Femur (tissue), 1 donor: ENCODE data around the gene CD48.
"Not testable (repeated sequence)": the region's sequence is repeated elsewhere in the genome, so short reads cannot be mapped to it uniquely, and the experiment has no call there.

Experiments used
- DNase-seq: peaks from one replicate; pipeline ENCODE4 v3.0.0-alpha.2; 2017

Gene CD48

DNA sequence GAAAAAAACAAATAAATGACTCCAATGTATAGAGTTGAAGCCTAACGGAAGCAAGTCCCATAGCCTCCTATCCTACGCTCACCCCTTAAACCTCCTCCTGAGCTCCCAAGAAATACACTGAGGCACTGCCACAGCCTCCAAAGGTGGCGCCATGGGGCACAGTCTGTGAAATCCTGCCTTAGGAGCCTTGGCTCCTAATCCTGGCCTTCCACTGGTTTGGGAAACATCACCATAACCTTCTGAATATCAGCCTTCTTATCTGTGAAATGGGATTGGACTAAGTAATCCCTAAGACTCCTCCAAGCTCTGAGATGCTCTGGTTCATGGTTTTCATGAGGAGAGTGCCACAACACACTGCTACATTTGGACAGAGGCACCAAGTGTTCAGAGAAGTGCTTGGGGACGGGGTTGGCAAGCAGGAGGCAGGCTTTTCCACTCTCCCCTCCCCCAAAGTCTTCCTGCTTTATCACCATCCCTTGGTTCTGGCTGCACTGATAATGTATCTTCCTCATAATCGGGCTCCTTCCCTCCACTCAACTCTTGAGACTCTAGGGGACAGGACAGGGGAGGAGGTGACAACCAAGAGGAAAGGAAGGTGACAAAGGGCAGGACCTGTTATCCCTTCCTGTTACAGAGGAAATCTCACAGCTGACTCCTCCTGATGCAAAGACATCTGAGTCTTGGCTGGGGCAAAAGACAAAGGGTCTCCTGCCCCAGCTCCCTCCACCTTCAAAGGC is 30.2 kb upstream of the CD48 start:
- DNase-seq: no peak

DNA sequence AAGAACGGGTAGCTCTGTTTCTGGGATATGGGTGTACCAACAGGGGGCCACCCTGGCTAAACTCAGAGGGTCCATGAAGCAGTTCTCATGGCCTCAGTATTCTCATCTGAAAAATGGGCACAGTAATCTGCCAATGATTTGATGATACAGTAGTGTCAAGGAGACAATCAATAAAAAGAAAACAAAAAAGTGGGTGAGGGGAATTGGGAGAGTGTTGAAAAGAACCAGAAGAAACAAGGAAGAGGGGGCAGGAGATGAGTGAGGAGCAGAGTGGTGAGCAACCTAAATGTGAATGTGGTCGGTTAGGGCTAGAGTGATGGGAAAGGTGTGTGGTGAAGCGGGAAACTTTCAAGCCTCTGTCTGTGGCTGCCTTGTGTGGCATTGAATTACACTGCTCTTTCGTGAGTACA is 29.5 kb upstream of the CD48 start:
- no peak for DNase-seq

DNA sequence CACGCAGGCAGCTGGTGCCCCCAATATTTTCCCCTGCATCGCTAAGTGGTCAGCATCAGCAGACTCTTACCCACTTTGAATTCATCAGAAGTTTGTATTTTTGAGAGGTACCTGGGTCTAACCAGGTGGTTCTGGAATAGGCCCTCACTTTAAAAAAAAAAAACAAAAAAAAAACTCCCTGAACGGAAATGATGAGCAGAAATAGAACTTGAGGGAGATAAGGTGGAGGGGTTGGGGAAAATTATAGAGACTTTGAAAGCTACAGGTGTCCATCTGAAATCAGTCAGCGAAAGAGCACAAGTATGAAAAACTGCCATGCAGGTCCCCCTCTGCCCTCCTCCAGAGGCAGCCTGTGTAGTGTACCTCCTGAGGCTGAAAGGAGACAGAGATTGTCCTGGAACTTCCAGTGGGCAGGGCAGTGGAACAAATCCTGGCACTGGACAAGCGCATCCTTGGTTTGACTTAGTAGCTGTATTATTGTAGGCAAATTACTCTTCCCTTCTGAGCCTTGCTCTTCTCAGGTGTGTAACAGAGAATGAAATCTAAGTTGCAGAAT is 28.6 kb upstream of the CD48 start:
- no peak for DNase-seq

DNA sequence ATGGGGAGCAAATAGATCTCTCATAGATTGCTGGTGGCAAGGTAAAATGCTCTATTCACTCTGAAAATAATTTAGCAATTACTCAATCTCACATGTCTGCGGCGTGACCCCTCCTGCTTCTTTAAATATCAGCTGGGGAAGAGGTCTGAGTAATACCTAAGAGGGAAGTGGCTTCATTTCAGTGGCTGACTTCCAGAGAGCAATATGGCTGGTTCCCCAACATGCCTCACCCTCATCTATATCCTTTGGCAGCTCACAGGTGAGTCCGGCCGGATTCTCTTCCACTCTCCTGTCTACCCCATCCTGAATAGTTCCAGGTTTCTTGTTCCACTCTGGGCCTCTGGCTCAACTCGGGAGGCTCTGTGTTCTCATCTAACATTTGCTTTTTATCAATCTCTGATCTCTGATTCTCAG is 27.5 kb upstream of the CD48 start, which contains the start of gene SLAMF7:
TSS of gene SLAMF7 (plus strand) at position 150 of the 414 bp plus-strand sequence. CDS start at position 205, 55 bp downstream.
- DNase-seq: no peak

DNA sequence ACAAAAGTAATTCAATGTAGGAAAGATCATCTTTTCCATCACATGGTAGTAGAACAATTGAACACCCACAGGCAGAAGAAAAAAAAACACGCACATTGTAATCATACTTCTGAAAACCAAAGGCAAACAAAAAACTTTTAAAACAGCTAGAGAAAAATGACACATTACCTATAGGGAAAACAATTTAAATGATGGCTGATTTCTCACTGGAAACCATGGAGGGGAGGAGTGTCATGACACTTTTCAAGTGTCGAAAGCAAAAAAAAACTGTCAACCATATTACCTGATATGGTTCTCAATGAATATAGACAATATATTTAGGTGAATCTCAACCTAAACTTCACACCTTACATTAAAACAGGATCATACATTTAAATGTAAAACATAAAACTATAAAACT is 26.6 kb upstream of the CD48 start:
- DNase-seq: no peak

DNA sequence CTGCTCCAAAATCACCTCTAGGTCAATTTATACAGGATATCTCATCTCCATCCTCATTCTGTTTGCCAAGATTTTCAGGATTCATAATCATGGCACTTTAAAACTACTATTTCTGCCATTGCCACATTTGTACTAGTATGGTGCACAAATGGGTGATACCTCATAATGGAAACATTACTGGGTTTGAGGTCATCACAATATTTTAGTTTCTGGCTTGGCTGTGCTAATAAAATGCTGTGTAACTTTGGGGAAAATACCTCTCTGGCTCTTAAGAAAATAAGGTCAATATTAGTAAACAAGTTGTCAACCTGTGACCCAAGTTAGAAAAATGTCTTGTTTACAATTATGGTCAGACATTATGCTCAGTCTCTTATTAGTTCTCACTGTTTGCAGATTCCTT is 22.7 kb upstream of the CD48 start:
- no peak for DNase-seq

DNA sequence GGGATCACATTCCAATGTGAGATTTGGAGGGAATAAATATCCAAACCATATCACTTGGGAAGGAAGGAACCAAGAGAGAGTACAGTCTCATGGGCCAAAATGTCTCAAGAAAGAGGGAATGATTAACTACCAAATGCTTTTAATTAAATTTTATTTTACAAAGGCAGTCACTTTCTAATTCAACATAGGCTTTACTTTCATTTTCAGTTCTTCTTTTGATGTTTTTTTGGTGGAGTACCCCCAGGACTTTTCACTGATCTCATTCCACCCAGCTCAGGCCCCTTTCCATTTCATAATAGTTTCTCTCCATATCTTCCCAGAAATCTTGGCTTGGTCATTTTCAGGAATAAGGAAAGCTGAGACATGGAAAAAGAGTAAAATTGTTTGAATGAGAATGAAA is 22.3 kb upstream of the CD48 start:
- DNase-seq: no peak

DNA sequence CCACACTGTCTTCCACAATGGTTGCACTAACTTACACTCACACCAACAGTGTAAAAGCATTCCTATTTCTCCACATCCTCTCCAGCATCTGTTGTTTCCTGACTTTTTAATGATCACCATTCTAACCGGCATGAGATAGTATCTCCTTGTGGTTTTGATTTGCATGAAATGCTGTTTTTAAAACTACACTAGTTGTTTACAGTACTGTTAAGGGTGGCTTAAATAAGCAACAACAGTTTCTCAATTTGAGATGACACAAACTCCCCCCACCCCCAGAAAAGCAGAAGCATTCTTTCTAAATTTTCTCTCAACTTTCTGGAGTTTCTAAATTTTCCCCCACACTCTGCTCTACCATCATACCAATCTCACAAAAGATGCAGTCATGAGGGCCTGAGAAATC is 20.4 kb upstream of the CD48 start:
- no peak for DNase-seq

DNA sequence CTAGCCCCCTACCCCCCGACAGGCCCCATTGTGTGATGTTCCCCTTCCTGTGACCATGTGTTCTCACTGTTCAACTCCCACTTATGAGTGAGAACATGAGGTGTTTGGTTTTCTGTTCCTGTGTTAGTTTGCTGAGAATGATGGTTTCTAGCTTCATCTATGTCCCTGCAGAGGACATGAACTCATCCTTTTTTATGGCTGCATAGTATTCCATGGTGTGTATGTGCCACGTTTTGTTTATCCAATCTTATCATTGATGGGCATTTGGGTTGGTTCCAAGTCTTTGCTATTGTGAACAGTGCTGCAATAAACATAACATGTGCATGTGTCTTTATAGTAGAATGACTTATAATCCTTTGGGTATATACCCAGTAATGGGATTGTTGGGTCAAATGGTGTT is 19.9 kb upstream of the CD48 start:
- DNase-seq: not testable (repeated sequence)

DNA sequence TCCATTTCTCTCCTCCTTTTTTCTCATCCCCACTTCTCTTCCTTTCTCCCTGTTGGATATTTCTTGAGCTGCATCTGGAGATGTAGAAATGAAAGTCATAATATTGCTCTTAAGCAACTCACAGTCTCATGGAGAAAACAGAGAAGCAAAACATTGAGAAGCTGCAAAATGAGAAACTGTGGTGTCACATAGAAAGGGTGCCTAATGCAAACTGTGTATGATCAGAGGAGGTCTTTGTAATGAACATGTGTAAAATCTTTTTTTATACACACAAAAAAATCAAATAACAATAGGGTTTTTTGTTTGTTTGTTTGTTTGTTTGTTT is 15.7 kb upstream of the CD48 start:
- DNase-seq: no peak

DNA sequence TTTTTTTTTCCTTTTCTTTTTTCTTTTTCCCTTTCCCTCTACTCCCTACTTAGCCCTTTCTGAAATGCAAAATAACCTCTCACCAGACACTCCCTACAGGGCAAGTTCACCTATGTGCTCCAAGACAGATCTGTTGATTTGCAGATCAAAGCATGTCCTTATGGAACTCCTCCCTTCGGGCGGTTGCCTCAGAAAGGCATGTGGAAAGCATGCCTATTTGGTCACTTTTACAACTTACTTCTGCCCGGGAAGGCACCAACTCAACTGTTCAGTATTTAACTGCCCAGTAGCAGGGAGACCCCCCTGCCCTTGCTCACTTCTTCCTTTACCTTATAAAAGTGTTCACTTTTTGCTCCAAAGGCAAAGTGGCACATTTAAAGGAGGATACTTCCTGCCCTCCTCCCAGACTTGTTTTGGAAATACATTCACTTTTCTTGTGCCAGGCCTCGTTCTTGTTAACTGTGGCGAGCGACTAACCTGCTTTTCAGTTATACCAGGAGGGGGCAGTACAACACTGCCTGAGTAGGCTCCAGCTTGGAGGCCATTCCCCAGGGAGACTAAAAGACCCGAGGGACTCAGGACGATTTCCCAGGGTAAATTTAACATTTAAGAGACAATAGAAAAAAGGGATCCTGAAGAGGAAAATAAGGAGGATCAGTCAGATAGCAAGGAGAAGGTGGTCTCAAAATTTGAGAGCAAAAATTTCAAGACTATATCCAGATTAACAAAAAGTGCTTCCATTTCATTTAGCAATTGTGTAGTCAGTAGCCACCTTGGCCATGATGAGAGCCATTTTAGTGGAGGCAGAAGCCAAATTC is 15.1 kb upstream of the CD48 start:
- peak; percentile 42 for DNase-seq

DNA sequence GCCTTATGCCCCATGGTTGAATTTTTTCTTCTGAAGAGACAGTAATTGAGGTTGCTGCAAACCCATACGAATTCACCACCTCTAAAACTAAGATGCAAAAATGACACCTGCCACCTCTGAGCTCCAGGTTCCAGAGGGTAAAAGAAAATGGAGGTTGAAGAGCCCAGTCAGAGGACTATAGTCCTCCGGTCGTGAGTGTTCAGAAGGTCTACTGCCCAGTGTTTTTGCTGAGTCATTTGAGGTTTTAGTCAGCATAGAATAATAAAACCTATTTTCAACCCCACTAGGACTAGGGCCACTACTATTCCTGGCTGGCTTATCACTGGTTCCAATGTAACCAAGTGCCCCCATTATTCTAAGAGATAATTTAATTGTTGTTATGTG is 14.5 kb upstream of the CD48 start:
- DNase-seq: no peak

DNA sequence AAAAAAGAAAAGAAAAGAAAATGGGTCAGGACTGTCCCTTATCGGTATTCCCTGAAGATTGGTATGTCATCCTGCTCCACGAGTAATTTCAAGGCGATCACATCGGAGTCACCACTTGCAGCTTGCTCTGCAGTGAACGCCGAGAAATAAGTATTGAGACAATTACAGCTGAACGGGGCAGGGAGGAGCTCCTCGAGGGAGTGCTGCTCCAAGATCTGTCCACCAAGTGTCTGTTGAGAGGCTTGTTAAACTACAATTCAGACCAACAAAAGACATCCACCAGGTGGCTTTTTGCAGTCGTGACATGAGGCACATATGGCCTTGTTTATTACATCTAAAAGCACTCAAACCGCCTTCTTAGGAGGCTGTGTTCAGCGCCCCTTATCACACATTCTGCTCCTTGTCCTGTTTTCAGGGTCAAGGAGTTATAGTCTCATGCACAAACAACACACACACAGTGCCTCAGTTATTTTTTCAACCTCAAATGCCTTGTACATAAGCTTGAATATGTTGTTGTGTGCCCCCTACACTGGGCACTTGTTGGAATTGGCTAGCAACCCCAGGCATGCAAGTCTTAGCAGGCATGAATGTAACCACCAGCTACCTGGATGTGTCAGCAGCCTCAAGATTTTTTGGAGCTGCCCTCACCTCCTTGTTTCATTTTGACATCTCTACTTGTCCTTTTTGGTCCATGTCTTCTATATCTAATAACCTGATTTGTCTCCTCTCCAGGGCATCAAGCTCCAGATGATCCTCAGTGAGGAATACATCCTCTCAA is 13.0 kb upstream of the CD48 start:
- no peak for DNase-seq

DNA sequence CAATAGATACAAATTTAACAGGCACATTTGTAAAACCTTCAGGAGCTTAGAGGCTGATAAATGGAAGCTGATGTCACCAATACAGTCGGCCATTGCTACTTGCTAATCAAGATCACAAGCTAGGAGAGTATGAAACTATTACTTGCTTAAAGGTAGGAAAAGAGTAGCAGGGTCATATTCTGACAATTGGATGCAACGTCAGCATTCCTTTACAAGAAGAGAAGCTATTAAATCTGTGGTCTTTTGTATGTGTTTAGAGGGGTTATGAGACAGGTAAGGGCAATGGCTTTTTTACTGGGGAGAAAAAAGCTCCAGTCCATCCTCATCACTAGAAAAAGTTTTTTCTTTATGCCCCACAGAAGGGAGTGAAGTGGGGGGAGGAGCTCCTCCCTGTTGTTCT is 11.7 kb upstream of the CD48 start:
- no peak for DNase-seq

DNA sequence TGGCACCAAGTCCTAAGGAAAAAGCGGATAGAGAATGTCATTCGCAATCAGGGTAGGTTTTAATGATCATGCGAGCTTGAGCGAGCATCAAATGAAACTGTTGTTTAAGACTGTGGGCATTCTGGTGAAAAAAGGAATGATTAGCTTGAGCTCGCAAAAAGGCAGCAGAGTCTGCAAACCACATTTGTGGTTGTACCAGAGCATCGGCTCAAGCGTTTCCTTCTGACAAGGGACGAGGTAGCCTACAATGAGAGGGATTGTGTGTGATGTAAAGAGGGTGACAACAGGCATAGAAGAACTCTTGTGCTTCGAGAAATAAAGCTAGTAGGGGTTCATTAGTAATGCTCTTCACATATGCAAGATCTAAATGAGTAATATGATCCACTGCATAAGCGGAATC is 11.1 kb upstream of the CD48 start:
- no peak for DNase-seq

DNA sequence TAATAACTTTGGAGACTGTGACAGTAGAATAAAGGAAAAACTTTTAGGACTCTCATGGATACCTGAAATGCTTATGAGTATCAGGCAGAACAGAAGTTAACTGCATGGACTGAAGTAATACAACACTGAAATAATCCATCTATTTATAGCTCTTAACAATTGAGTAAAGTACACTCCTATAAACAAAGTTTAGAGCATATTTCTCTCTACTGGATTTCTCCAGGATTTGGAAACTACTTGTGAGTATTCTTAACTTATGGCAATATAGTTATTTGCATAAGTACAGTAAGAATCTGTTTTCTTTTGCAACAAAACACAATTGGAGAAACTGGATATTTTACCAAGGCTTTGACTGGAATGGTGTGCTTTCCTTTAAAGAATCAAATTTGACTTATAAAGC is 9.9 kb upstream of the CD48 start:
- no peak for DNase-seq

DNA sequence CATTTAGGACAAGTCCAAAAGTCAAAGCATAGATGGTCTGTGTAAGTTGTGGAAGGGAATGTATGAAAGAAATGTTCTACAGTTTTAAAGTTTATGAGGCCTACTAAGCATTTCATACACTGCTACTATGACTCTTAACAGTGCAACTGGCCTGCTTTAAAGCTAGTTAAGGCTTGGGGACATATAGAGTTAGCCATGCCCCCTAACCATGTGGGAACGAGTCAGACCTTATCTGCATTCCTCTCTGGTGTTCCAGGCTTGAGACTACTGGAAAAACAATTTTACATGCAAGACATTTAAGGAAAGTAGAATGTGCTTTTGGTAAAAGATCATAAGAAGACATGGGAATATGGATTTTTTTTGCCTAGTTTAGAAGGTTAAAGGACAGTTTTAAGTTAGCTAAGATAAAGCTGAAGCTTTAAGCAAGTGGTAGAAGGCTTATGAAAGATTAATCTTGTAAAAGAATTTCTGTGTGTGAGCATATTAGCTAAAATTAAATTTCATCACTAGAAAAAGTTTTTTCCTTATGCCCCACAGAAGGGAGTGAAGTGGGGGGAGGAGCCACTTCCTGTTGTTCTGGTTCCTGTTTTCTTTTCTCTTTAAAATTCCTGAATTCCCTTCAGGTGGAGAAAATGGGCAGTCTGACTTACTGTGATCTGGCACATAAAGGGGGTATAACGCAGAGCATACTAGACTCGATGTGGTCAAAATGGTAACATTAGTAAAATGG is 8.9 kb upstream of the CD48 start:
- no peak for DNase-seq

DNA sequence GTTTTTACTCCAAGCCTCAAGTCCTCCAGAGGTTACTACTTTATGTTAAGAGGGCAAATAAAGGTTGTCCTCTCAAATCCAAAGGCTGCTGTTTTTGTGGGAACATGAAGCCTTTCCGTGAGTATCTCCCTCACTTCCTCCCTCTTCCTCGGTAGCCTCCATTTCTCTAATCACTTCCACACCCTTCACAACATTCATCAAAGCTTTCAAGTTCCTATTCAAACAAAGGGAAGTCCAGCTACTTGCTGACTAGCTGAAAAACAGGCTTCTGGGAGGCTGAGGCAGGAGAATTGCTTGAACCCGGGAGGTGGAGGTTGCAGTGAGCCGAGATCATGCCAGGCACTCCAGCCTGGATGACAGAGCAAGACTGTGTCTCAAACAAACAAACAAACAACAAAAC is 6.6 kb upstream of the CD48 start:
- DNase-seq: no peak

DNA sequence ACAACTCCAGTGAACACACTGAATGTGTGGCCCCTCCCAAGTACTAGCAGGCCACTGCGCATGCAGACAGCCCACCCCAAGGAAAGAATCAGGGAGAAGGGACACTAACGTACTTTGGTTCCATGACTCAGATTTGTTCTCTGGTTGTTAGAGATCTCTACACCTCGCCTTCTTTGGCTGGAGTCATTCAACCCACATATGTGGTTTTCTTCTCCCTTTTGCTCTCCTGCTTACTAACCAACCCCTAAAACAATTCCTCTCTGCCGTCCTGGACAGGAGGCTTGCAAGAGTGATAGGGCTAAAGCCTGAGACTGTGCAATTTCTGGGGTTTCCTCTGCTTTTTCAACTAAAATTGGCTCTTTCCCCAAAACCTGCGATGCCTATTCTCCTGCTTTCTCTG is 5.7 kb upstream of the CD48 start:
- DNase-seq: no peak

DNA sequence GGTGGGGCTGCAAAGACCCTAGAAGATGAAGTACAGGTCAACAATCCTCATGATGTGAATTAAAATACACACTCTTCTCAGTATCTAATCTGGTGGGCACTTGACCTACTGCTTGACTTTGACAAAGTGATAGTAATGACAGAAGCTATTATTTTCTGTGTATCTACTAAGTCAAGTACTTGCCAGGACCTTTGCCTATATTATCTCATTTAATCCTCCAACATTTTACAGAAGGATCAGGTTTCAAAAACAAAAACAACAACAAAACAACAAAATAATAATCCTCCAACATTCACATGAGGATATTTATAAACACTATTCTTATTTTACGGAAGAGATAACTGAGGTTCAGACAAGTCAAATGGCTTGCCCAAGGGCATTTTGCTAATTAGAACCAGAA is 4.4 kb upstream of the CD48 start:
- DNase-seq: no peak

DNA sequence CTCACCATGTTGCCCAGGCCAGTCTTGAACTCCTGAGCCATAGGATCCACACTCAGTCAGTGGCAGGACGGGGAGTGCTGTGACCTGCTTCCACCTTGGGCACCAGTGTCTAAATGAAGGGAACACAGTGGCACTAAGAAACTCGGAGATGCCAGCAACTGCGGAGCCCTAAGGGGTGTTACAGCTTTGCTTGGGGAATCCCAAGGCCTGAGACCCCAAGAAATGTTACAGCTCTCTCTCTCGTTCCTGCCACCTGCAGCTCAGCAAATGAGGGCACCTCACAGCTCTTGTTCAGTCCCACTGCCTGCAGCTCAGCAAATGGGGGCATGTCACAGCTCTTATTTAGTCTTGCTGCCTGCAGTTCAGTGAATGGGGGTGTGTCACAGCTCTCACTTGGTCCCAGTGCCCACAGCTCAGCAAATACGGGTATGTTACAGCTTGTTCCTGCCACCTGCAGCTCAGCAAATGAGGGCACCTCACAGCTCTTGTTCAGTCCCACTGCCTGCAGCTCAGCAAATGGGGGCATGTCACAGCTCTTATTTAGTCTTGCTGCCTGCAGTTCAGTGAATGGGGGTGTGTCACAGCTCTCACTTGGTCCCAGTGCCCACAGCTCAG is 2.5 kb upstream of the CD48 start:
- not testable (repeated sequence) for DNase-seq

DNA sequence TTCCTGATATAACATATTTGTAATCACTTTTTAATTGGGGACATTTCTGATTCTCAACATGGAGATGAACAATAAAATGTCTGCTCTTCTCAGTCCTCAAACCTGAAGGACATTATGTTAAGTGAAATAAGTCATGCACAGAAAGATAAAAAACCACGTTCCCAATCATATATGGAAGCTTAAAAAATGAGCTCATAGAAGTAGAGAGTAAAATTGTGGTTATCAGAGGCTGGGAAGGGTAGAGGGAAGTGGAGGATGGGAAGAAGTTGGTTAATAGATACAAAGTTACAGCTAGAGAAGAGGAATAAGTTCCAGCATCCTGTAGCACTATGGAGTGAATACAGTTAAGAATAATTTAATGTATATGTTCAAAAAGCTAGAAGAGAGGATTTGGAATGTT is 1.5 kb upstream of the CD48 start:
- DNase-seq: no peak
